ENCODE measurements around the gene C17orf113.
"Not testable (repeated sequence)": the region's sequence is repeated elsewhere in the genome, so short reads cannot be mapped to it uniquely, and the experiment has no call there.

C17orf113 gene

GRCh38 chr17:42018988-42019387, 31.4 kb downstream of the C17orf113 start:
- TF ChIP-seq SUZ12 (IDR thresholded peaks at IDR 0.05; ENCODE audit: extremely low read depth, insufficient read depth, insufficient read length) (no peak), YY1 (IDR thresholded peaks at IDR 0.05; ENCODE audit: insufficient read depth, insufficient read length) (no peak), ZNF274 (IDR thresholded peaks at IDR 0.05; ENCODE audit: low read depth, low read length) (no peak)
- peaks cover 6% of the 10 kb centered on the region for H3K4me1 ChIP-seq (ENCODE audit: insufficient read depth, insufficient read length)
- H3K27me3 ChIP-seq (ENCODE audit: insufficient read depth, insufficient read length), result no peaks in the 10 kb centered on the region
- no peak overlapping the region for H3K4me3 ChIP-seq (ENCODE audit: insufficient read length, low read depth)
- H3K36me3 ChIP-seq (ENCODE audit: insufficient read depth, insufficient read length, low read length), result peaks cover 39% of the 10 kb centered on the region
- no peak overlapping the region for H3K9ac ChIP-seq (ENCODE audit: insufficient read length, low read depth)
- no peak for DNase-seq (ENCODE audit: low read depth, low spot score)
- no peaks in the 10 kb centered on the region for H3K9me3 ChIP-seq (ENCODE audit: insufficient read depth, low read length)

GRCh38 chr17:42018339-42018738, 32.1 kb downstream of the C17orf113 start:
- H3K9me3 ChIP-seq (ENCODE audit: insufficient read depth, low read length), result no peaks in the 10 kb centered on the region
- H3K27me3 ChIP-seq (ENCODE audit: insufficient read depth, insufficient read length), result no peaks in the 10 kb centered on the region
- peak overlapping the region; percentile 94 for H3K4me3 ChIP-seq (ENCODE audit: insufficient read length, low read depth)
- TF ChIP-seq ZNF274 (IDR thresholded peaks at IDR 0.05; ENCODE audit: low read depth, low read length) (no peak), SUZ12 (IDR thresholded peaks at IDR 0.05; ENCODE audit: extremely low read depth, insufficient read depth, insufficient read length) (no peak), YY1 (IDR thresholded peaks at IDR 0.05; ENCODE audit: insufficient read depth, insufficient read length) (no peak)
- DNase-seq (ENCODE audit: low read depth, low spot score), result no peak
- H3K4me1 ChIP-seq (ENCODE audit: insufficient read depth, insufficient read length), result no peaks in the 10 kb centered on the region
- peak overlapping the region; percentile 97 for H3K9ac ChIP-seq (ENCODE audit: insufficient read length, low read depth)
- H3K36me3 ChIP-seq (ENCODE audit: insufficient read depth, insufficient read length, low read length), result peaks cover 33% of the 10 kb centered on the region

GRCh38 chr17:42017866-42018200, 32.6 kb downstream of the C17orf113 start:
- Histone ChIP-seq H3K27me3 (ENCODE audit: insufficient read depth, insufficient read length) (no peaks in the 10 kb centered on the region), H3K9ac (ENCODE audit: insufficient read length, low read depth) (peak overlapping the region; percentile 97), H3K36me3 (ENCODE audit: insufficient read depth, insufficient read length, low read length) (peaks cover 33% of the 10 kb centered on the region), H3K4me1 (ENCODE audit: insufficient read depth, insufficient read length) (no peaks in the 10 kb centered on the region), H3K4me3 (ENCODE audit: insufficient read length, low read depth) (peak overlapping the region; percentile 94), H3K9me3 (ENCODE audit: insufficient read depth, low read length) (no peaks in the 10 kb centered on the region)
- no peak for TF ChIP-seq YY1 (IDR thresholded peaks at IDR 0.05; ENCODE audit: insufficient read depth, insufficient read length)
- TF ChIP-seq ZNF274 (IDR thresholded peaks at IDR 0.05; ENCODE audit: low read depth, low read length), result no peak
- no peak for TF ChIP-seq SUZ12 (IDR thresholded peaks at IDR 0.05; ENCODE audit: extremely low read depth, insufficient read depth, insufficient read length)
- DNase-seq (ENCODE audit: low read depth, low spot score), result no peak

DNA sequence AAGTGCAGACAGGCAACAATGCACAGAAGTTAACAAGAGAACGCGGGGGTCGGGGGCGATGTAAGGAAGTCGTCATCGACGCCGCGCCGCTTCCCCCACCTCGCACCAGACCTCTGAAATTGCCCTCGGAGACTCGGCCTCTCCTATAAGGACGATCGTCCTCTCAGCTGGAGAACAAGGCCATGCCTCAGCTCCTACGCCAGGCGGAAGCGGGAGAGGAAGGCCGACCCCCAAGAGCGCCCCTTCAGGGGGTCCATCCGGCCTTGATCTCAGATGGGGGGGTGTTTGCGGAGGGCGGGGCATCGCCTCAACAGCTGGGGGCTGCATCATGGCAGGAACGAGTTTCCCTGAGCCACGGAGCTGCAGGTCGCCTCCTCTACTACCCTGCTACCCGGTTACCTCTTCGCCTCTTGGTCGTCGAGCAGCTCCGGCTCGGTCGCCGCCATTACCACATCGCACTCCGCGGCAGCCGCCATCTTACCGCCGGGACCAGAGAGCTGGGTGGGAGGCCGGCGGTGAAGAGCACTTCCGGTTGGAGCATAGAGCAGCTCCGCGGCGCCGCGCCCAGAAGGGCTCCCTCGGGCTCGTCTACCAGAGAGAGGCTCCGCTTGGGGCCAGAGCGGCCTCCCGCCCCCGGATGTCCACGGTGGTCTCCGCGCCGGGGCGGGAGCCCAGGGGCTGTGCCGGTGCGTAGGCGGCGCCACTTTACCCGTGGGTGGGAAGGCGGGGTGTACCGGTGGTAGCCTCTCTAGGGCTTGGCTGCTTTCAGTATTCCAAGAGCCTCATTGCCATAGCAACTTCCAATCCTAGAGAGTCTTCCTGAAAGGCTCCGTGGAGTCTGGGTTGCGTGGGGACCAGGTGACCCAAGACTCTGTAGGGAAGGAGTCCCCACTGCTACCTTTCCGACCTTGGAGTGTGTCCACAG, 33.2 kb downstream of the C17orf113 start, which contains the start of gene DNAJC7:
Gene DNAJC7 (minus strand): TSS at position 499 of the 925 bp plus-strand sequence. CDS start 23 bp downstream, at position 476.
- Histone ChIP-seq H3K9ac (ENCODE audit: insufficient read length, low read depth) (peak within 1 kb of the TSS; percentile 97), H3K4me1 (ENCODE audit: insufficient read depth, insufficient read length) (no peaks in the 10 kb centered on the region), H3K27me3 (ENCODE audit: insufficient read depth, insufficient read length) (no peaks in the 10 kb centered on the region), H3K36me3 (ENCODE audit: insufficient read depth, insufficient read length, low read length) (peaks cover 33% of the 10 kb centered on the region), H3K9me3 (ENCODE audit: insufficient read depth, low read length) (no peaks in the 10 kb centered on the region), H3K4me3 (ENCODE audit: insufficient read length, low read depth) (peak within 1 kb of the TSS; percentile 94)
- peak; percentile 81 for DNase-seq (ENCODE audit: low read depth, low spot score)
- TF ChIP-seq YY1 (IDR thresholded peaks at IDR 0.05; ENCODE audit: insufficient read depth, insufficient read length), result peak; percentile 91
- TF ChIP-seq ZNF274 (IDR thresholded peaks at IDR 0.05; ENCODE audit: low read depth, low read length), result no peak
- TF ChIP-seq SUZ12 (IDR thresholded peaks at IDR 0.05; ENCODE audit: extremely low read depth, insufficient read depth, insufficient read length), result no peak

DNA sequence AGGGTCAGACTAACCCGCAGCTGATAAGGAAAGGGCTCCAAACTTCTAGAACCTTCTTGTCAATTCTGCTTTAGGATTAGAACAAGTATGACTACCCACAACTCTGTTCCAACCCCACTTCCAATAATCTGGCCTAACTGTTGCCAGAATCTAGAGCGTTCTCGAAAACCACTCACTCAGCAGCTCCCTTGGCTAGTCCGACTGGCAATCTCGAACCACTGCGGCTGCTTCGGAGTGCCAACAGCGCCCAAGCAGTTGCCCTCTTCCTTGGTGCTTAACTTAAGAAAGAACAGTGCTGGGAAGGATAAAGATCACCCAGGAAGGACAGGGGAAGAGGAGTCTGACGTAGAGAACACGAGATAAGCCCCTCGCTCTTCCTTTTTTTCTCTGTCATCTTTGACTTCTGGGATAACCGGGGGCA, 34.0 kb downstream of the C17orf113 start:
- TF ChIP-seq SUZ12 (IDR thresholded peaks at IDR 0.05; ENCODE audit: extremely low read depth, insufficient read depth, insufficient read length) (no peak), YY1 (IDR thresholded peaks at IDR 0.05; ENCODE audit: insufficient read depth, insufficient read length) (no peak), ZNF274 (IDR thresholded peaks at IDR 0.05; ENCODE audit: low read depth, low read length) (no peak)
- peaks cover 33% of the 10 kb centered on the region for H3K36me3 ChIP-seq (ENCODE audit: insufficient read depth, insufficient read length, low read length)
- no peak for DNase-seq (ENCODE audit: low read depth, low spot score)
- H3K9ac ChIP-seq (ENCODE audit: insufficient read length, low read depth), result peak overlapping the region; percentile 97
- H3K27me3 ChIP-seq (ENCODE audit: insufficient read depth, insufficient read length), result no peaks in the 10 kb centered on the region
- peak overlapping the region; percentile 94 for H3K4me3 ChIP-seq (ENCODE audit: insufficient read length, low read depth)
- no peaks in the 10 kb centered on the region for H3K9me3 ChIP-seq (ENCODE audit: insufficient read depth, low read length)
- H3K4me1 ChIP-seq (ENCODE audit: insufficient read depth, insufficient read length), result no peaks in the 10 kb centered on the region

DNA sequence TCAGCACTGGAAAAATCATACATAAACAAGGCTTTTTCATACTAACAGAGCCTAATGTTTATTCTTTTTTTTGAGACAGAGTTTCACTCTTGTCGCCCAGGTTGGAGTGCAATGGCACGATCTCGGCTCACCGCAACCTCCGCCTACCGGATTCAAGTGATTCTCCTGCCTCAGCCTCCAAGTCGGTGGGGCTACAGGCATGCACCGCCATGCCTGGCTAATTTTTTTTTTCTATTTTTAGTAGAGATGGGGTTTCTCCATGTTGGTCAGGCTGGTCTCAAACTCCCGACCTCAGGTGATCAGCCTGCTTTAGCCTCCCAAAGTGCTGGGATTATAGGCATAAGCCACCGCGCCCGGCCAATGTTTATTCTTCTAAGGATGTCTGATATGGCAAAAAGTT, 36.7 kb downstream of the C17orf113 start:
- not testable (repeated sequence) for H3K4me3 ChIP-seq (ENCODE audit: insufficient read length, low read depth); H3K9me3 ChIP-seq (ENCODE audit: insufficient read depth, low read length)

DNA sequence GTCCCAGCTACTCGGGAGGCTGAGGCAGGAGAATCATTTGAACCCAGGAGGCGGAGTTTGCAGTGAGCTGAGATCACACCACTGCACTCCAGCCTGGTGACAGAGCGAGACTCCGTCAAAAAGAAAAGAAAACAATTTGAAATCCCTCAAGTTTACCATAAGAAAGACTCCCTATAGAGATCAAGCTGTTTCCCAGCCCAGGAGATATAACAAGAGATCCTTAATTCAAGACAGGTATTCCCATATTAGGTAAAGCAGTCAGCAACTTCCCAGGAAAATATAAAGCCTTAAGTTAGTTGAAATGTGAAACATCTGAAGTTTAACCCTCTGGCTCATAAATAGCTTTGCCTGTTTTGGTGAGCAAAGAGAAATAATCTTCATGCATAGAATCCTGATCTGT, 38.0 kb downstream of the C17orf113 start:
- H3K36me3 ChIP-seq (ENCODE audit: insufficient read depth, insufficient read length, low read length), result peaks cover 54% of the 10 kb centered on the region
- H3K27me3 ChIP-seq (ENCODE audit: insufficient read depth, insufficient read length); H3K4me1 ChIP-seq (ENCODE audit: insufficient read depth, insufficient read length); H3K9me3 ChIP-seq (ENCODE audit: insufficient read depth, low read length); H3K4me3 ChIP-seq (ENCODE audit: insufficient read length, low read depth); DNase-seq (ENCODE audit: low read depth, low spot score); H3K9ac ChIP-seq (ENCODE audit: insufficient read length, low read depth): not testable (repeated sequence)

More for the DNA sequence above, 36.7 kb downstream of the C17orf113 start:
- H3K4me1 ChIP-seq (ENCODE audit: insufficient read depth, insufficient read length); H3K9ac ChIP-seq (ENCODE audit: insufficient read length, low read depth); DNase-seq (ENCODE audit: low read depth, low spot score); H3K27me3 ChIP-seq (ENCODE audit: insufficient read depth, insufficient read length): not testable (repeated sequence)
- H3K36me3 ChIP-seq (ENCODE audit: insufficient read depth, insufficient read length, low read length), result peaks cover 52% of the 10 kb centered on the region
